ENCODE results near the gene MATR3.
"Not testable (repeated sequence)": the region's sequence is repeated elsewhere in the genome, so short reads cannot be mapped to it uniquely, and the experiment has no call there.

Gene MATR3

GRCh38 chr5:139293507-139294373, at the start of gene MATR3:
Gene MATR3 (plus strand): TSS chr5:139293740. CDS start chr5:139307416, 13,676 bp downstream.
- DNase-seq (ENCODE audit: low read depth) = peak; percentile 91

GRCh38 chr5:139245637-139246339, 47.8 kb upstream of the MATR3 start:
- DNase-seq (ENCODE audit: low read depth) = no peak

- DNase-seq (ENCODE audit: low read depth) = peak; percentile 18
Measured at GRCh38 chr5:139246394-139246793, 47.1 kb upstream of the MATR3 start.

GRCh38 chr5:139248826-139249453, 44.6 kb upstream of the MATR3 start:
- DNase-seq (ENCODE audit: low read depth) = no peak

GRCh38 chr5:139251281-139251687, 42.3 kb upstream of the MATR3 start:
- no peak for DNase-seq (ENCODE audit: low read depth)

- no peak for DNase-seq (ENCODE audit: low read depth)
Measured at GRCh38 chr5:139251695-139252288, 41.7 kb upstream of the MATR3 start.

GRCh38 chr5:139253115-139253514, 40.4 kb upstream of the MATR3 start:
- no peak for DNase-seq (ENCODE audit: low read depth)

- no peak for DNase-seq (ENCODE audit: low read depth)
Measured at GRCh38 chr5:139256820-139257219, 36.7 kb upstream of the MATR3 start.

GRCh38 chr5:139262059-139262741, 31.3 kb upstream of the MATR3 start:
- DNase-seq (ENCODE audit: low read depth) = no peak

GRCh38 chr5:139262742-139263445, 30.6 kb upstream of the MATR3 start:
- DNase-seq (ENCODE audit: low read depth) = no peak

GRCh38 chr5:139263536-139263935, 30.0 kb upstream of the MATR3 start:
- no peak for DNase-seq (ENCODE audit: low read depth)

- DNase-seq (ENCODE audit: low read depth) = no peak
Measured at GRCh38 chr5:139263946-139264345, 29.6 kb upstream of the MATR3 start.

- DNase-seq (ENCODE audit: low read depth) = no peak
Measured at GRCh38 chr5:139265001-139265400, 28.5 kb upstream of the MATR3 start.

GRCh38 chr5:139266236-139266635, 27.3 kb upstream of the MATR3 start:
- DNase-seq (ENCODE audit: low read depth) = no peak

- no peak for DNase-seq (ENCODE audit: low read depth)
Measured at GRCh38 chr5:139267481-139267880, 26.1 kb upstream of the MATR3 start.

GRCh38 chr5:139268364-139269202, 25.0 kb upstream of the MATR3 start:
- no peak for DNase-seq (ENCODE audit: low read depth)

GRCh38 chr5:139270718-139271117, 22.8 kb upstream of the MATR3 start:
- DNase-seq (ENCODE audit: low read depth) = not testable (repeated sequence)

GRCh38 chr5:139271201-139272027, 22.1 kb upstream of the MATR3 start:
- DNase-seq (ENCODE audit: low read depth) = no peak
